Activated naive CD4-positive, alpha-beta T cell treated with anti-CD3 and anti-CD28 coated beads, Interleukin-2, amount 10 ng/mL, durations not matched to agents 7 days and 5 days (primary cell): ENCODE results near the gene KAT8.
"Not testable (repeated sequence)": the region's sequence is repeated elsewhere in the genome, so short reads cannot be mapped to it uniquely, and the experiment has no call there.

Experiments used
- CTCF ChIA-PET: fragments of 350-600 bp; sonication (Branson Sonifier 250); formaldehyde crosslinking; loops from one replicate; lab custom pipeline; 2021; ENCODE audit warnings: antibody characterized with exemption; lab: Charles Lee
- DNase-seq: peaks from one replicate; pipeline ENCODE4 v3.0.0-alpha.2; 2020
- H3K27ac Mint-ChIP-seq: one replicate; pipeline ENCODE4 v1.8.0; 2021; ENCODE audit warnings: mild to moderate bottlenecking, moderate library complexity, mixed read lengths
- H3K27me3 Mint-ChIP-seq: one replicate; pipeline ENCODE4 v1.8.0; 2021; ENCODE audit warnings: mild to moderate bottlenecking, mixed read lengths
- H3K36me3 Mint-ChIP-seq: one replicate; pipeline ENCODE4 v1.8.0; 2021; ENCODE audit warnings: mixed read lengths
- H3K4me1 Mint-ChIP-seq: one replicate; pipeline ENCODE4 v1.8.0; 2021; ENCODE audit warnings: mixed read lengths
- H3K4me3 Mint-ChIP-seq: one replicate; pipeline ENCODE4 v1.8.0; 2021; ENCODE audit warnings: mild to moderate bottlenecking, moderate library complexity, mixed read lengths
- H3K9me3 Mint-ChIP-seq: one replicate; pipeline ENCODE4 v1.8.0; 2021; ENCODE audit warnings: mixed read lengths

The KAT8 gene

GRCh38 chr16:31088459-31089183 is 28.8 kb upstream of the KAT8 start, which contains the start of gene PRSS53:
Gene PRSS53, minus strand, starts transcription at chr16:31088943. Its CDS starts 134 bp downstream, at chr16:31088809.
- peak within 1 kb of the TSS; percentile 28 for H3K27ac Mint-ChIP-seq
- CTCF ChIA-PET, result interaction anchor here (1.1 to 1.8 kb wide), 2 partner anchors 53 to 103 kb away, joined by 3 to 4 read pairs; partner anchors contain the start of gene HSD3B7
- peaks cover 12% of the 10 kb centered on the region for H3K36me3 Mint-ChIP-seq
- H3K4me3 Mint-ChIP-seq, result no peak within 1 kb of the TSS
- no peaks in the 10 kb centered on the region for H3K9me3 Mint-ChIP-seq
- H3K27me3 Mint-ChIP-seq, result no peaks in the 10 kb centered on the region
- DNase-seq, result no peak
- H3K4me1 Mint-ChIP-seq, result peaks cover 12% of the 10 kb centered on the region

- Mint-ChIP-seq H3K36me3 (peaks cover 14% of the 10 kb centered on the region), H3K4me1 (peaks cover 17% of the 10 kb centered on the region), H3K9me3 (no peaks in the 10 kb centered on the region), H3K27me3 (no peaks in the 10 kb centered on the region), H3K27ac (peak overlapping the region; percentile 28), H3K4me3 (no peak overlapping the region)
- DNase-seq, result no peak
- CTCF ChIA-PET, result interaction anchor here (1.1 kb wide), 1 partner anchor 53 kb away, joined by 3 read pairs; no protein-coding TSS in a partner anchor
Observed at GRCh38 chr16:31089199-31089598, 28.3 kb upstream of the KAT8 start.

GRCh38 chr16:31090540-31090939 is 26.9 kb upstream of the KAT8 start:
- H3K4me3 Mint-ChIP-seq, result no peak overlapping the region
- H3K27ac Mint-ChIP-seq, result no peak overlapping the region

DNA sequence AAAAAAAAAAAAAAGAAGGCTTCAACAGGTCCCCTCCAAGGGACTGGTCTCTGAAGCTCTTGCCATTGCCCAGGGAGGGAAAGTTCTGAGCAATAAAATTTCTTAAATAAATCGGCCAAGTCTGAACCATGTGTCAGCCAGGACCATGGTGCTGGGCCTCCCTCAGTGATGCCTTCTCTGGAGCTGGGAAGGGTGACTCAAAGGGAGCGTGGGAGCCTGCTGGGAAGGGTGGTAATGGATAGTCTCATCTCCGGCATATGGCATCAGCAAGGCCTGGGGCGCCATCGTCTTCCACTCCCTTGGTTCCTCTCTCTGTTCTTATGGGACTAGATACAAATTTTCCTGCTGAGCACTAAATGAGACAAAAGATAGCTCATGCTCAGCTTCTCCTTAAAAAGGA is 25.1 kb upstream of the KAT8 start:
- Mint-ChIP-seq H3K4me1 (peaks cover 37% of the 10 kb centered on the region), H3K27ac (no peak overlapping the region), H3K36me3 (peaks cover 14% of the 10 kb centered on the region), H3K27me3 (no peaks in the 10 kb centered on the region), H3K9me3 (no peaks in the 10 kb centered on the region), H3K4me3 (peak overlapping the region; percentile 93)
- DNase-seq, result no peak
- CTCF ChIA-PET, result interaction anchor here (0.7 to 1.4 kb wide), 7 partner anchors 9 to 1366 kb away, joined by 3 to 4 read pairs (median 3); no protein-coding TSS in a partner anchor

More at GRCh38 chr16:31090540-31090939, 26.9 kb upstream of the KAT8 start:
- Mint-ChIP-seq H3K9me3 (no peaks in the 10 kb centered on the region), H3K4me1 (peaks cover 31% of the 10 kb centered on the region), H3K36me3 (peaks cover 17% of the 10 kb centered on the region), H3K27me3 (no peaks in the 10 kb centered on the region)
- DNase-seq, result no peak
- CTCF ChIA-PET, result no interaction called here

DNA sequence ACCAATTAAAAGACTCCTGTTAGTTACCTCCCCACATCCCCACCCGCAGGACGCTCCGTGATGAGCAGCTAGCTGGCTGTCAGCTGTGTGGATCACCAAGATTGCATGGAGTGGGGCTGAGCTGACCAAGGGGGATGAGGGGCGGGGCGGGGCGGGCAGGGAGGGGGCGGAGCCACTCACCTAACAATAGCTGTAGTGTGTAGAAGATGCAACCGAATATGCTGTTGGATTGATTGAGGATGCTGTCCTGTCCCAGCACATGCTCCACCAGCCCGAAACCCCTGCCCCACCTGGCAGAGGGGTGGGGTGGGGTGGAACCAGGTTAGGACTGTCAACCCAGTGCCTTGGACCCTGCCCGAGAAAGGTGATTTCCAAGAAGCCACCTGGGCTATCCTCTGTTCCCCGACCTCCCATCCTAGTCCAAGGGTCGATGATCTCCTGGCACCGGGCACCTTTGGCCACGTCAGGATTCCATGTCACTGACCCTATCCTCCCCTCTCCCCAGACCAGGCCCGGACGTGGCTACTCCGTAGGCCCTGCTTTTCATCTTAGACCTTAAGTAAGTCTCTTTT is 24.2 kb upstream of the KAT8 start:
- Mint-ChIP-seq H3K4me3 (peak overlapping the region; percentile 93), H3K36me3 (peaks cover 14% of the 10 kb centered on the region), H3K27ac (no peak overlapping the region), H3K27me3 (peaks cover 2% of the 10 kb centered on the region), H3K4me1 (peaks cover 37% of the 10 kb centered on the region), H3K9me3 (no peaks in the 10 kb centered on the region)
- CTCF ChIA-PET, result interaction anchor here (0.5 to 0.9 kb wide), 3 partner anchors 9 to 326 kb away, joined by 3 read pairs; no protein-coding TSS in a partner anchor
- no peak for DNase-seq

GRCh38 chr16:31094088-31094423 is 23.4 kb upstream of the KAT8 start:
- H3K27ac Mint-ChIP-seq, result peak overlapping the region; percentile 94
- DNase-seq, result no peak
- H3K36me3 Mint-ChIP-seq, result peaks cover 13% of the 10 kb centered on the region
- peak overlapping the region; percentile 93 for H3K4me3 Mint-ChIP-seq
- H3K9me3 Mint-ChIP-seq, result no peaks in the 10 kb centered on the region
- CTCF ChIA-PET, result interaction anchor here (0.5 kb wide), 1 partner anchor 325 kb away, joined by 3 read pairs; no protein-coding TSS in a partner anchor
- peaks cover 37% of the 10 kb centered on the region for H3K4me1 Mint-ChIP-seq
- H3K27me3 Mint-ChIP-seq, result peaks cover 4% of the 10 kb centered on the region

DNA sequence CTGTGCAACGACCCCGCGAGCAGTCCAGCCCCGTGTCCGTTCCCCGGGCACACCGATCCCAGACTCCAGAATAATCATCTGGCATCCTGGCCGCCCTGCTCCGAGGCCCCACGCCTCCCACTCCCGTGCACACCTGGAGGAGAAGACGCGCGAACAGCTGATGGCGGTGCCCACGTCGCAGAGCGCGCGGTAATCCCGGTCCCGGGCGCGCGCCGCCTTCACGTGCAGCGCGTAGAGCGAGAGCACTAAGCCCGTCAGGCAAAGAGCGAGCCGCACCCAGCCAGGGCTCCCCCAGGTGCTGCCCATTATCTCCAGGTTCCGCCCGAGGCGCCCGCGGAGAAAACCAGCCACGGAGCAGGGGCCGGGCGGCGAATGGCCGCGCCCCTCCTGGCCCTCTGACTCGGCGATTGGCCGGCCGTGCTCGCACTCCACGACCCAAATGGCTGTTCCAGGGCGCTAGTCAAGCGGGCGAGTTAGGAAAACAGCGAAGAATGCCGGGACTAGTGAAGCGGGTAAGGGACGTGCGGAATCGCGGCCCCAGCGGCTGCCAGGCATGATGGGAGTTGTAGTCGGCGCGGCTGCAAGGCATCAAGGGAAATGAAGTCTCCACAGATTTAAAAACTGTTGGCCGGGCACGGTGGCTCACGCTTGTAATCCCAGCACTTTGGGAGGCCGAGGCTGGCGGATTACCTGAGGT is 22.9 kb upstream of the KAT8 start, which contains the start of gene VKORC1:
TSS of gene VKORC1 (minus strand) at position 374 of the 697 bp plus-strand sequence. CDS start at position 306, 68 bp downstream.
- H3K4me1 Mint-ChIP-seq, result peaks cover 37% of the 10 kb centered on the region
- peaks cover 11% of the 10 kb centered on the region for H3K36me3 Mint-ChIP-seq
- H3K27ac Mint-ChIP-seq, result peak within 1 kb of the TSS; percentile 94
- no peaks in the 10 kb centered on the region for H3K9me3 Mint-ChIP-seq
- CTCF ChIA-PET, result interaction anchor here (0.7 to 1.8 kb wide), 2 partner anchors 109 to 293 kb away, joined by 3 to 12 read pairs; partner anchors contain the start of gene HSD3B7
- H3K27me3 Mint-ChIP-seq, result peaks cover 6% of the 10 kb centered on the region
- DNase-seq, result peak; percentile 93
- peak within 1 kb of the TSS; percentile 93 for H3K4me3 Mint-ChIP-seq

DNA sequence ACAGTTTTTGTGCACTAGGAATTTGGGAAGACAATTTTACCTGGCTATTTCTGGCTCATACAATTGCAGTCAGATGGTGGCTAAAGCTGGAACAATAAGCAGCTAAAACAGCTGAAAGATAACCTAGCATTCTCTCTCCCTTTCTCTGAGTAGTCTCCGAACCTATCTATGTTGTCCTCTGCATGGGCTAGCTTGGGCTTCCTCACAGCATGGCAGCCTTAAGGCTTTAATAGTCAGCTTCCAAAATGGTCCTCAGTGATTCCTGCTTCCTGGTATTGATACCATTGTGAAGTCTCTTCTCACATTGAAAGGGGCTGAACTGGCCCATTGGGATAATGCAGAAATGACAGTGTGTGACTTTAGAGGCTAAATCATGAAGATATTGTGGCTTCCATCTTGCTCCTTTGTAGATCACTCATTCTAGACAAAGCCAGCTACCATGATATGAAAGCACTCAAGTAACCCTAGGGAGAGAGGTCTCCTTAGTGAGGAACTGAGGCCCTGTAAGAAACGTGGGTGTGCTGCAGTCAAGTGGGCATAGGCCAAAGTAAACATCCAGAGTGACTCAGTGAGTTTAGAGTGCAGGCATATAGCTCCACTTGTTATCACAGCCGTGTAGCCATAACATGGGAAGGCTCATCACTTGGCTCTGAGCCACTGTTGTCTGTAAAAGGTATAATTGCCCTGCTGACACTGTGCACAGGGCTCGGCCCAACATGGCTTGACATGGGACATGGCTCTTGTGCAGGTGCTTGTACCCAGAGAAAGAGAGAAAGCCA is 17.4 kb upstream of the KAT8 start:
- Mint-ChIP-seq H3K9me3 (no peaks in the 10 kb centered on the region), H3K4me1 (peaks cover 11% of the 10 kb centered on the region), H3K36me3 (no peaks in the 10 kb centered on the region), H3K27ac (no peak overlapping the region), H3K27me3 (peaks cover 23% of the 10 kb centered on the region), H3K4me3 (no peak overlapping the region)
- DNase-seq, result no peak
- CTCF ChIA-PET, result interaction anchor here (1.1 kb wide), 1 partner anchor 114 kb away, joined by 3 read pairs; no protein-coding TSS in a partner anchor

- H3K9me3 Mint-ChIP-seq, DNase-seq, H3K4me3 Mint-ChIP-seq, H3K4me1 Mint-ChIP-seq, H3K27ac Mint-ChIP-seq, H3K36me3 Mint-ChIP-seq: not testable (repeated sequence)
- CTCF ChIA-PET, result interaction anchor here (0.9 to 1.2 kb wide), 4 partner anchors 8 to 357 kb away, joined by 3 read pairs; no protein-coding TSS in a partner anchor
- H3K27me3 Mint-ChIP-seq, result peaks cover 23% of the 10 kb centered on the region
Observed at GRCh38 chr16:31100876-31101641, 16.4 kb upstream of the KAT8 start.

DNA sequence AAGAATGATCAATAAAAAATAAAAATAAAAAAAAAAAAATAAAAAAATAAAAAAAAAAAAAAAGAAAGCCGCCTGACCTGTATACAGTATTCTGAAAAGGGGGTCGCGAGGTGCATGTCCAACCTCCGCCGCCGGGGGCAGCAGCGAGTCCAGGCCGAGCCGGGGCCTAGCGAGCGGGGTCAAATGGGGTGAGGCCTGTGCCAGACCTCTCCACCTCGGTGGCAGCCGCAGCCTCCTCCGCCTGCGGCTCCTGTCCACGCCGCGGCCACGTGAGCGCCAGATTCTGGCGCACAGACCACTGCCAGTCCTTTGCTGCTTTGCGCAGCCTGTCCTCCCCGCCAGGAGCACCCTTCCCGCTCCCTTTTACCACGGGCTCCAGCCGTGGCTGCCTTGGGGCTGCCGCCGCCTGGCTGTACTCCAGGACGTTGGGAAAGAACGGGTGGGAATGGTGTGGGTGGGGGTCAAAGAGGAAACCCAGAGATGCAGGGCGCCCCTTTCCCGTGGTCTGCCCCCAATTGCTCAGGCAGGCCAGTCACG is 11.7 kb upstream of the KAT8 start:
- H3K4me3 Mint-ChIP-seq, result no peak overlapping the region

GRCh38 chr16:31106509-31107464 is 10.7 kb upstream of the KAT8 start:
- Mint-ChIP-seq H3K9me3 (no peaks in the 10 kb centered on the region), H3K4me1 (peaks cover 32% of the 10 kb centered on the region), H3K36me3 (peaks cover 17% of the 10 kb centered on the region), H3K4me3 (peak overlapping the region; percentile 82), H3K27me3 (peaks cover 8% of the 10 kb centered on the region), H3K27ac (peak overlapping the region; percentile 85)
- CTCF ChIA-PET, result interaction anchor here (0.6 to 1.1 kb wide), 4 partner anchors 10 to 122 kb away, joined by 3 to 5 read pairs (median 4); partner anchors contain the start of gene HSD3B7
- DNase-seq, result no peak

More for the DNA sequence above, 11.7 kb upstream of the KAT8 start:
- DNase-seq, result peak; percentile 85
- CTCF ChIA-PET, result no interaction called here
- H3K4me1 Mint-ChIP-seq, result peaks cover 31% of the 10 kb centered on the region
- H3K36me3 Mint-ChIP-seq, result peaks cover 13% of the 10 kb centered on the region
- H3K27ac Mint-ChIP-seq, result peak overlapping the region; percentile 73
- H3K27me3 Mint-ChIP-seq, result peaks cover 12% of the 10 kb centered on the region
- H3K9me3 Mint-ChIP-seq, result no peaks in the 10 kb centered on the region
